Adrenal gland (tissue), 12 donors: ENCODE data around the gene ABCA1. TPM values are rescaled to one million over a fixed set of nuclear protein-coding genes. Genes with fewer than 3 reads are reported as not detected.

Experiments
- DNase-seq, 7 donors: peaks; one replicate each; pipeline ENCODE4 v3.0.0-alpha.2; 2019 to 2020
- H3K27ac ChIP-seq, 5 donors: fragments of 200-600 bp; sonication (generic) in 4 of 5; 1 replicate in 3 of 5; 2 replicates in 2 of 5; pipeline versions ENCODE4 v1.5.1 to v1.8.0; 2016 to 2020; ENCODE audit warnings: mild to moderate bottlenecking in 1 of 5
- H3K27me3 ChIP-seq: fragments of 200-600 bp; 2 replicates; pipeline ENCODE4 v1.8.0; 2021
- H3K36me3 ChIP-seq, 2 donors: fragments of 200-600 bp; replicated peaks in 1 of 2; 1 replicate in 1 of 2; 2 replicates in 1 of 2; pipeline versions ENCODE4 v1.5.1 to v1.8.0; 2018 to 2022
- H3K4me1 ChIP-seq, 2 donors: fragments of 200-600 bp; replicated peaks in 1 of 2; 1 replicate in 1 of 2; 2 replicates in 1 of 2; pipeline versions ENCODE4 v1.5.1 to v1.8.0; 2018 to 2021
- H3K4me3 ChIP-seq, 4 donors: fragments of 200-600 bp; sonication (generic) in 3 of 4; one replicate each; pipeline ENCODE4 v1.5.1; 2016 to 2018
- H3K9me3 ChIP-seq, 3 donors: fragments of 200-600 bp; sonication (generic) in 1 of 3; replicated peaks in 1 of 3; 1 replicate in 2 of 3; 2 replicates in 1 of 3; pipeline versions ENCODE4 v1.5.1 to v1.8.0; 2016 to 2021
- POLR2A ChIP-seq, 2 donors: fragments of 450-650 bp; IDR thresholded peaks; one replicate each; pipeline ENCODE4 v1.6.1; 2017; ENCODE audit warnings: antibody characterized with exemption in 2 of 2, mild to moderate bottlenecking in 2 of 2, moderate library complexity in 1 of 2
- WGBS, 4 donors: extraction: QIAGEN DNeasy Blood & Tissue Kit in 2 of 4; methylation state at CpG; one replicate each; pipeline versions ENCODE4 v1.1.5 to v1.1.7; 2013 to 2017; 5-methylcytosine and 5-hydroxymethylcytosine counted together
- intact Hi-C, 2 donors: fragments of 100-400 bp; cut with DNase I; formaldehyde crosslinking; loops; one replicate each; pipeline versions ENCODE4 v1.14.1 to v1.15.0; 2022 to 2023
- polyA plus RNA-seq, 3 donors: library from polyadenylated mRNA; stranded (reverse); fragments of 200-250 nt in 2 of 3; fragments of 350-450 nt in 1 of 3; fragmentation: Illumina TruSeq in 1 of 3; extraction: RNeasy Lipid Tissue Mini Kit (QIAGEN cat#74804) in 1 of 3; gene quantifications; one replicate each; pipeline ENCODE4 v1.2.3, GENCODE V29; 2013 to 2014
- total RNA-seq, 9 donors: library from RNA; depleted of rRNA in 4 of 9; stranded (reverse); fragments of >200 nt in 4 of 9; fragments of 120-200 nt in 1 of 9; fragmentation: NEBNext Ultra II Directional in 1 of 9; extraction: Animal tissue kit (Norgen Biotek cat#: 25700) in 1 of 9; gene quantifications; one replicate each; pipeline versions ENCODE4 v1.1.0 to v1.2.4, GENCODE V29; 2013 to 2023
- TF ChIP-seq, protein P1 (sequence below), 6 experiments: fragments of 450-650 bp in 4 of 6; fragments of 200-600 bp in 2 of 6; sonication (generic) in 1 of 6; IDR thresholded peaks; 1 replicate in 5 of 6; 2 replicates in 1 of 6; pipeline versions ENCODE4 v1.5.1 to v1.8.0; 2016 to 2021; ENCODE audit warnings: antibody characterized with exemption in 6 of 6, mild to moderate bottlenecking in 2 of 6, moderate library complexity in 1 of 6
- donor health status: healthy with polysubstance abuse.
- donor health status: Bipolar disorder and iron deficiency.
- donor health status: DM: yes; HTN: yes; CAD: no.
- donor health status: DM: no; HTN: no; CAD: no.
- donor health status: DM: no; HTN: no; CAD: no.
- donor health status: DM: yes; HTN: yes; CAD: no.

Gene ABCA1
- total and polyA plus RNA-seq, 12 donors, result 26.8 to 446 (median 134) TPM

DNA sequence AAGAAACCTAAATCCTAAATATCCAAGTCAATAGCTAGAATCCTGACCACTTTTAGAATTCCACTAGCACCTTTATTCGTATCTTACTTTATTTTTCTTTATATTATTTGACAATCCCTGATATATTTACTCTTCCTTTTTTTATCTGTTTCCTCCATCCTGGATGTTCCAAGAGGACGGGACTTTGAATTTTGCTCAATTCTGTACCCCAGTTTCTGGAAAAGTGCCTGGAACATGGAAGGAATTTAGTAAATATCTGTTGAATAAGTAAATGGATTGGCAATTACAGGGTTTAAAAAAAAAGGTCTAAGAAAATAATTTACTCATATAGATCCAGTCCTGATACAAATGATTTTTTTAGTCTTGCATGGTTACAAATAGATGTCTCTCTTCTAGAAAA, 181.7 kb downstream of the ABCA1 start:
- WGBS, 4 donors, result 67 to 77% (median 72%) methylated on average over 2 of the region's 2 CpGs
- intact Hi-C loops, result no loop called here
- H3K27me3 ChIP-seq, result no peaks in the 10 kb centered on the region

DNA sequence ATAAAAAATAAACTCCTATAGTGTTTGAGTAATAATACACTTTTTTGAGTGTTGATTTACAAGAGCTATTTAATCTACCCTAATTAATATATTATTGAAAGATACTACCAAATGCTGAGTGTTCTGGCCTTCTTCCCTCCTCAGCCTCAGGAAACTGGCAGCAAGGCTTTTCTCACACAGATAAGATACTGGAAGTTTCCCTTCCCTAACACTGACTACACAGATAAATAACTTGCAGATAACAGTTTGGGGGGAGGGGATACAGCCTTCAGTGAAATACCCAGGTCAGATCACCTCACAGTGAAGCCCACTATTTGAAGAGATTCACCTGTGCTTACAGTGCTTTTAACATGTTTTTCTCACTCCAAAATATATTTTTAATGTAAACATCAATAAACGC, 182.1 kb downstream of the ABCA1 start:
- Histone ChIP-seq H3K4me1 (peaks cover 5 to 10% of the 10 kb centered on the region in 2 donors), H3K9me3 (no peaks in the 10 kb centered on the region), H3K36me3 (no peaks in the 10 kb centered on the region), H3K27ac (no peak overlapping the region), H3K27me3 (no peaks in the 10 kb centered on the region), H3K4me3 (no peak overlapping the region)
- no peak for TF ChIP-seq POLR2A (IDR thresholded peaks at IDR 0.05)
- TF ChIP-seq, protein P1, sequence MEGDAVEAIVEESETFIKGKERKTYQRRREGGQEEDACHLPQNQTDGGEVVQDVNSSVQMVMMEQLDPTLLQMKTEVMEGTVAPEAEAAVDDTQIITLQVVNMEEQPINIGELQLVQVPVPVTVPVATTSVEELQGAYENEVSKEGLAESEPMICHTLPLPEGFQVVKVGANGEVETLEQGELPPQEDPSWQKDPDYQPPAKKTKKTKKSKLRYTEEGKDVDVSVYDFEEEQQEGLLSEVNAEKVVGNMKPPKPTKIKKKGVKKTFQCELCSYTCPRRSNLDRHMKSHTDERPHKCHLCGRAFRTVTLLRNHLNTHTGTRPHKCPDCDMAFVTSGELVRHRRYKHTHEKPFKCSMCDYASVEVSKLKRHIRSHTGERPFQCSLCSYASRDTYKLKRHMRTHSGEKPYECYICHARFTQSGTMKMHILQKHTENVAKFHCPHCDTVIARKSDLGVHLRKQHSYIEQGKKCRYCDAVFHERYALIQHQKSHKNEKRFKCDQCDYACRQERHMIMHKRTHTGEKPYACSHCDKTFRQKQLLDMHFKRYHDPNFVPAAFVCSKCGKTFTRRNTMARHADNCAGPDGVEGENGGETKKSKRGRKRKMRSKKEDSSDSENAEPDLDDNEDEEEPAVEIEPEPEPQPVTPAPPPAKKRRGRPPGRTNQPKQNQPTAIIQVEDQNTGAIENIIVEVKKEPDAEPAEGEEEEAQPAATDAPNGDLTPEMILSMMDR (IDR thresholded peaks at IDR 0.05), result no peak
- no peak for DNase-seq
- intact Hi-C loops, result no loop called here
- 53 to 70% (median 66%) methylated on average over 1 of the region's 1 CpG for WGBS, 4 donors

More for the DNA sequence above, 181.7 kb downstream of the ABCA1 start:
- Histone ChIP-seq H3K9me3 (no peaks in the 10 kb centered on the region), H3K4me3 (no peak overlapping the region), H3K4me1 (peaks cover 5 to 10% of the 10 kb centered on the region in 2 donors), H3K27ac (no peak overlapping the region), H3K36me3 (no peaks in the 10 kb centered on the region)
- TF ChIP-seq, protein P1 (IDR thresholded peaks at IDR 0.05), result no peak
- no peak for TF ChIP-seq POLR2A (IDR thresholded peaks at IDR 0.05)
- no peak for DNase-seq

DNA sequence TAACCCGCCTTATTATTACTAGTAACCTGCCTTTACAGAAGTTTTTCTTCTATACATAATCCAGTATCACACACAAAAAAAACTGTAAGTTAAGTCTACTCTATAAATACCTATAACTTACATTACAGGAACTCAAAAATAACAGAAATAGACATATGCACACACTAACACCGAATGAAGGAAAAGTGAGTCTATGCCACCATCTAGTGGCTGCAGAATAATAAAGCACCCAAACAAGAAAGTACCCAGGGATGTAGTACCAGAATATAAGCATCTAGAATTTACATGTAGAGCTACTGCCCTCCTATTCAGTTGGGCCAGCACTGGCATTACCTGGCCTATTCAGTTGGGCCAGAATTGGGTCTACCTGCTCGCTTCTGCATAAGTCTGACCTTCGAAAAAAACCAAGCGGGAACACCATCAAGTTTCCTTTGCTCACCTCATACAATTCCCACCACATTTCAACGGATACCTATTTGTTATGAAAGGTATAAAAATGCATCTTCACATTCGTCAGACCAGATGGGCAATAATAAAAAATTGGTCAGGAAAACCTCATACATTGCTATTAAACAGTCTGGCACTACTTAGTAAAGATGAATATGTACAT, 184.5 kb downstream of the ABCA1 start:
- intact Hi-C loops, result no loop called here

DNA sequence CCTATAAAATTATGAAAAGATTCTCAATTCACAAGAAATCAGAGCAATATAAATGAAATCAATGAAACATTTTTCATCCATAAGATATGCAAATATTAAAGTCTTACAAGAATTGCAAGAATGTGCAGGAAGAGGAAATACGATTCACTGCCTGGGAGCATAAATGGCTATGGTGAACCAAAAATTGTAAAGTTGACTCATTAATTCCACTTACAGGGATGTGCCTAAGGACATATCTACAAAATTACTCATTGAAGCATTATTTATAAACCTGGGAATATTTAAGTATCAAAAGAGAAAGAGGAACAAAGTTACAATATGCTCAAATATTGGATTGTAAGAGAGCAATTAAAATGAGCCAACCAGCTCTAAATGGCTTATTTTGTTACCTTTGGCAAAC, 187.3 kb downstream of the ABCA1 start:
- peaks cover 0 to 6% of the 10 kb centered on the region in 2 donors for H3K4me1 ChIP-seq
- H3K36me3 ChIP-seq, result no peaks in the 10 kb centered on the region
- no peaks in the 10 kb centered on the region for H3K27me3 ChIP-seq
- H3K27ac ChIP-seq, result no peak overlapping the region
- H3K9me3 ChIP-seq, result no peaks in the 10 kb centered on the region
- intact Hi-C loops, result no loop called here
- WGBS, 4 donors, result 50 to 60% (median 53%) methylated on average over 1 of the region's 1 CpG
- H3K4me3 ChIP-seq, result no peak overlapping the region
- no peak for TF ChIP-seq POLR2A (IDR thresholded peaks at IDR 0.05)
- TF ChIP-seq, protein P1 (IDR thresholded peaks at IDR 0.05), result no peak
- DNase-seq, result no peak

More for the DNA sequence above, 184.5 kb downstream of the ABCA1 start:
- Histone ChIP-seq H3K27ac (no peak overlapping the region), H3K4me3 (no peak overlapping the region), H3K4me1 (peaks cover 0 to 5% of the 10 kb centered on the region in 2 donors), H3K36me3 (no peaks in the 10 kb centered on the region), H3K9me3 (no peaks in the 10 kb centered on the region), H3K27me3 (no peaks in the 10 kb centered on the region)
- no peak for TF ChIP-seq POLR2A (IDR thresholded peaks at IDR 0.05)
- TF ChIP-seq, protein P1 (IDR thresholded peaks at IDR 0.05), result peak; percentile 58 to 89 (median 76)
- 26 to 30% (median 29%) methylated on average over 7 of the region's 7 CpGs for whole genome bisulfite sequencing, 4 donors
- peak in 2 of 7 donors; percentile 20 to 27 for DNase-seq
